ENCODE data around the gene PEX19.

- TF ChIP-seq POLR2A (IDR thresholded peaks at IDR 0.05) = no peak
- no peak for TF ChIP-seq CTCF (IDR thresholded peaks at IDR 0.05)
- TF ChIP-seq POLR2AphosphoS5 (IDR thresholded peaks at IDR 0.05; ENCODE audit: insufficient read depth in 1 of 2, low read depth in 1 of 2) = no peak
These were observed 632 bp downstream of the PEX19 start for GRCh38 chr1:160284220-160284781.

All from vagina (tissue), 2 donors.